Natural killer cell (primary cell): ENCODE data around the gene STARD9. TPM values are rescaled to one million over a fixed set of nuclear protein-coding genes. Genes with fewer than 3 reads are reported as not detected.

Source experiments
- ATAC-seq, 3 donors: fragments of 150-1000 bp in 2 of 3; fragments of 200-7000 bp in 1 of 3; cut with Tn5 transposase; 1 replicate in 1 of 3; 2 replicates in 2 of 3; pipeline ENCODE4 v1.10.0; 2021; ENCODE audit warnings: mild to moderate bottlenecking in 2 of 3, moderate library complexity in 2 of 3
- DNase-seq, 2 donors: peaks; one replicate each; pipeline versions ENCODE4 v3.0.0 to v3.0.0-alpha.2; 2013 to 2021; ENCODE audit warnings: mixed read lengths in 1 of 2
- H3K27ac ChIP-seq: one replicate; pipeline ENCODE4 v1.5.1; 2013; ENCODE audit warnings: mild to moderate bottlenecking, low read length
- H3K27me3 ChIP-seq: one replicate; pipeline ENCODE4 v1.6.1; 2013; ENCODE audit warnings: low read length; ENCODE audit not compliant: control insufficient read depth, insufficient read depth
- H3K36me3 ChIP-seq: one replicate; pipeline ENCODE4 v1.6.1; 2013; ENCODE audit warnings: low read length; ENCODE audit not compliant: control insufficient read depth, insufficient read depth
- H3K4me1 ChIP-seq: one replicate; pipeline ENCODE4 v1.6.1; 2013; ENCODE audit warnings: low read length; ENCODE audit not compliant: control insufficient read depth, insufficient read depth
- H3K4me3 ChIP-seq: one replicate; pipeline ENCODE4 v1.5.1; 2013; ENCODE audit warnings: low read length
- H3K9me3 ChIP-seq: one replicate; pipeline ENCODE4 v1.6.1; 2013; ENCODE audit warnings: low read length; ENCODE audit not compliant: control insufficient read depth, insufficient read depth
- H3K27ac Mint-ChIP-seq, 2 donors: one replicate each; pipeline ENCODE4 v1.8.0; 2022; ENCODE audit warnings: mild to moderate bottlenecking in 2 of 2, mixed read lengths in 2 of 2, moderate library complexity in 1 of 2
- H3K27me3 Mint-ChIP-seq, 2 donors: one replicate each; pipeline ENCODE4 v1.8.0; 2022; ENCODE audit warnings: low read depth in 2 of 2, mixed read lengths in 2 of 2
- H3K36me3 Mint-ChIP-seq: one replicate; pipeline ENCODE4 v1.8.0; 2022; ENCODE audit warnings: mixed read lengths
- H3K4me1 Mint-ChIP-seq, 2 donors: one replicate each; pipeline ENCODE4 v1.8.0; 2022; ENCODE audit warnings: mixed read lengths in 2 of 2
- H3K4me3 Mint-ChIP-seq: one replicate; pipeline ENCODE4 v1.8.0; 2022; ENCODE audit warnings: mild to moderate bottlenecking, moderate library complexity, mixed read lengths
- H3K9me3 Mint-ChIP-seq, 2 donors: one replicate each; pipeline ENCODE4 v1.8.0; 2022; ENCODE audit warnings: mixed read lengths in 2 of 2
- WGBS: methylation state at CpG from one replicate; pipeline ENCODE4 v1.1.7; 2013; ENCODE audit warnings: missing lambda C conversion rate; ENCODE audit not compliant: insufficient coverage; 5-methylcytosine and 5-hydroxymethylcytosine counted together
- intact Hi-C: fragments of 100-400 bp; cut with micrococcal nuclease; formaldehyde crosslinking; loops from one replicate; pipeline ENCODE4 v1.14.2; 2022
- total RNA-seq, 4 donors: library from RNA; stranded (reverse); fragments of 120-200 nt in 1 of 4; gene quantifications; one replicate each; pipeline versions ENCODE4 v1.2.3 to v1.2.4, GENCODE V29; 2013 to 2022
- TF ChIP-seq, protein P1 (sequence below): fragments of 200-600 bp; IDR thresholded peaks from one replicate; pipeline ENCODE4 v1.8.0; 2022; ENCODE audit warnings: antibody characterized with exemption

The STARD9 gene
- total RNA-seq, 3 donors from 2014 or later (not counting 1 experiment from before 2014, with no cell fraction given), result 20.0 to 22.5 (median 20.1) TPM

DNA sequence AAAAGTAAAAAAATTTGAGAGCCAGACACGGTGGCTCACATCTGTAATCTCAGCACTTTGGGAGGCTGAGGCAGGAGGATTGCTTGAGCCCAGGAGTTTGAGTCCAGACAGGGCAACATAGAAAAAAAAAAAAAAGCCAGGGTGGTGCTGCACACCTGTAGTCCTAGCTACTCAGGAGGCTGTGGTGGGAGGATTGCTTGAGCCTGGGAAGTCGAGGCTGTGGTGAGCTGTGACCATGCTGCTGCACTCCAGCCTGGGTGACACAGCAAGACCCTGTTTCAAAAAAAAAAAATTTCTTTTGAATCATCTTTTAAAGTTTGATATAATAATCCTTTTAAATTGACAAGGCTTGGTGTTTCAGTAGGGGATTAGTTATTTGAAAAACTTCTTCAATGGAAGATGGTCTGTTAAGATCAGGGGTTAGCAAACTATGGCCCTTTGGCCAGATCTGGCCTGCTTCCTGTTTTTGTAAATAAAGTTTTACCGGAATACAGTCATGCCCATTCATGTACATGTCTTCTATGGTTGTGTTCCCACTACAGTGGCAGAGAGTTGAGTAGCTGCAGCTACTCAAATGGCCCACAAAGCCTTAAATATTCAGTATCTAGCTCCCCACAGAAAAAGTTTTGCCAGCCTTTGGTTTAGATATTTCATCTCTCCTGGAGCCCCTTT, 132.6 kb downstream of the STARD9 start:
- no peaks in the 10 kb centered on the region for H3K36me3 Mint-ChIP-seq
- H3K36me3 ChIP-seq, result no peaks in the 10 kb centered on the region
- no peak overlapping the region for H3K27ac Mint-ChIP-seq
- ATAC-seq, result no peak
- 73% methylated on average over 3 of the region's 3 CpGs for WGBS
- peaks cover 0 to 3% of the 10 kb centered on the region in 2 donors for H3K4me1 Mint-ChIP-seq
- no peak overlapping the region for H3K4me3 ChIP-seq
- no peaks in the 10 kb centered on the region for H3K9me3 Mint-ChIP-seq
- TF ChIP-seq, protein P1, sequence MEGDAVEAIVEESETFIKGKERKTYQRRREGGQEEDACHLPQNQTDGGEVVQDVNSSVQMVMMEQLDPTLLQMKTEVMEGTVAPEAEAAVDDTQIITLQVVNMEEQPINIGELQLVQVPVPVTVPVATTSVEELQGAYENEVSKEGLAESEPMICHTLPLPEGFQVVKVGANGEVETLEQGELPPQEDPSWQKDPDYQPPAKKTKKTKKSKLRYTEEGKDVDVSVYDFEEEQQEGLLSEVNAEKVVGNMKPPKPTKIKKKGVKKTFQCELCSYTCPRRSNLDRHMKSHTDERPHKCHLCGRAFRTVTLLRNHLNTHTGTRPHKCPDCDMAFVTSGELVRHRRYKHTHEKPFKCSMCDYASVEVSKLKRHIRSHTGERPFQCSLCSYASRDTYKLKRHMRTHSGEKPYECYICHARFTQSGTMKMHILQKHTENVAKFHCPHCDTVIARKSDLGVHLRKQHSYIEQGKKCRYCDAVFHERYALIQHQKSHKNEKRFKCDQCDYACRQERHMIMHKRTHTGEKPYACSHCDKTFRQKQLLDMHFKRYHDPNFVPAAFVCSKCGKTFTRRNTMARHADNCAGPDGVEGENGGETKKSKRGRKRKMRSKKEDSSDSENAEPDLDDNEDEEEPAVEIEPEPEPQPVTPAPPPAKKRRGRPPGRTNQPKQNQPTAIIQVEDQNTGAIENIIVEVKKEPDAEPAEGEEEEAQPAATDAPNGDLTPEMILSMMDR, result no peak
- intact Hi-C loops, result no loop called here
- H3K27ac ChIP-seq, result no peak overlapping the region
- no peaks in the 10 kb centered on the region for H3K27me3 Mint-ChIP-seq
- H3K27me3 ChIP-seq, result no peaks in the 10 kb centered on the region
- DNase-seq, result no peak
- no peaks in the 10 kb centered on the region for H3K4me1 ChIP-seq
- H3K4me3 Mint-ChIP-seq, result no peak overlapping the region
- H3K9me3 ChIP-seq, result no peaks in the 10 kb centered on the region

DNA sequence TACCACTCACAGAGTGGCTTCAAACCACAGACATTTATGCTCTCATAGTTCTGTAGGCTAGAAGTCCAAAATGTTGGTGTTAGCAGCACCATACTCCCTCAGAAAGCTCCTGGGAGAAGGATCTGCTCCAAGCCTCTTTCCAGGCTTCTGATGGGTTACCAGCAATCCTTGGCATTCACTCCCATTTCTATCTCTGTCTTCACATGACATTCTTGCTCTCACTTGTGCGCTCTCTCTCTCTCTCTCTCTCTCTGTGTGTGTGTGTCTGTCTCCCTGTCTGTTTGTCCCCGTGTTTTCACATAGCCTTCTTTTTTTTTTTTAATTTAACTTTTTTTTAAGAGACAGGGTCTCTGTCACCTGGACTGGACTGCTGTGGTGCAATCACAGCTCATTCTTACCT, 135.3 kb downstream of the STARD9 start:
- Histone ChIP-seq H3K9me3 (no peaks in the 10 kb centered on the region), H3K4me1 (no peaks in the 10 kb centered on the region), H3K4me3 (no peak overlapping the region), H3K27me3 (no peaks in the 10 kb centered on the region), H3K27ac (no peak overlapping the region), H3K36me3 (no peaks in the 10 kb centered on the region)
- 100% methylated on average over 1 of the region's 2 CpGs for WGBS
- intact Hi-C loops, result no loop called here
- Mint-ChIP-seq H3K4me1 (no peaks in the 10 kb centered on the region), H3K36me3 (no peaks in the 10 kb centered on the region), H3K27me3 (no peaks in the 10 kb centered on the region), H3K27ac (no peak overlapping the region), H3K9me3 (no peaks in the 10 kb centered on the region), H3K4me3 (no peak overlapping the region)
- ATAC-seq (no peak), DNase-seq (no peak)
- TF ChIP-seq, protein P1, result no peak

DNA sequence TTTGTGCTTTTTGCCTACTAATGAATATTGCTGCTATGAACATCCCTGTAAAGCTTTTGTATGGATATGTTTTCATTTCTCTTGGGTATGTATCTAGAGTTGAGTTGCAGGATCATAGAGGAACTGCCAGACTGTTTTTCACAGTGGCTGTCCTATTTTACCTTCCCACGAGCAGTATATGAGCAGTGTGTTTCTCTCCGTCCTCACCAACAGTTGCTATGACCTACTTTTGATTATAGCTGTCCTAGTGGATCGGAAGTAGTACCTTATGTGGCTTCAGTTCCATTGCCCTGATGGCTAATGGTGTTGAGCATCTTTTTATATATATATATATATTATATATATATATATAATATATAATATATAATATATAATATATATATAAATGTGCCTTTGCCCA, 136.3 kb downstream of the STARD9 start:
- no peaks in the 10 kb centered on the region for H3K27me3 Mint-ChIP-seq
- TF ChIP-seq, protein P1, result no peak
- no peaks in the 10 kb centered on the region for H3K4me1 Mint-ChIP-seq

DNA sequence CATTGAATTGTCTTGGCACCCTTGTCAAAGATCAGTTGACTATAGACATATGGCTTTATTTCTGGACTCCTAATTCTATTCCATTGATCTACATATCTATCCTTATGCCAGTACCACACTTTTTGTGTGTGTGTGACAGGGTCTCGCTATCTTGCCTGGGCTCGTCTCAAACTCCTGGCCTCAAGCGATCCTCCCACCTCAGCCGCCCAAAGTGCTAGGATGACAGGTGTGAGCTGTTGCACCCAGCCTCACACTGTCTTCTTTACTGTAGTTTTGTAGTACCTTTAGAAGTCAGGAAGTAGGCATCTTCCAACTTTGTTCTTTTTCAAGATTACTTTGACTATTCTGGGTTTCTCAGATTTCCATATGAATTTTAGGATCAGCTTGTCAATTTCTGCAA, 137.2 kb downstream of the STARD9 start:
- ATAC-seq, result no peak
- no peak overlapping the region for H3K4me3 ChIP-seq
- 94% methylated on average over 4 of the region's 4 CpGs for WGBS

More for the DNA sequence above, 136.3 kb downstream of the STARD9 start:
- peaks cover 2% of the 10 kb centered on the region for H3K36me3 ChIP-seq
- H3K4me1 ChIP-seq, result no peaks in the 10 kb centered on the region
- no peak for DNase-seq
- no peak for ATAC-seq
- H3K27ac ChIP-seq, result no peak overlapping the region
- no peaks in the 10 kb centered on the region for H3K27me3 ChIP-seq
- H3K9me3 ChIP-seq, result no peaks in the 10 kb centered on the region
- 76% methylated on average over 2 of the region's 3 CpGs for WGBS
- Mint-ChIP-seq H3K4me3 (no peak overlapping the region), H3K9me3 (no peaks in the 10 kb centered on the region), H3K27ac (no peak overlapping the region), H3K36me3 (no peaks in the 10 kb centered on the region)
- intact Hi-C loops, result no loop called here
- H3K4me3 ChIP-seq, result no peak overlapping the region

More for the DNA sequence above, 137.2 kb downstream of the STARD9 start:
- no peaks in the 10 kb centered on the region for H3K9me3 ChIP-seq
- Mint-ChIP-seq H3K27me3 (no peaks in the 10 kb centered on the region), H3K4me1 (no peaks in the 10 kb centered on the region), H3K27ac (no peak overlapping the region), H3K36me3 (no peaks in the 10 kb centered on the region), H3K4me3 (no peak overlapping the region), H3K9me3 (no peaks in the 10 kb centered on the region)
- no peak overlapping the region for H3K27ac ChIP-seq
- intact Hi-C loops, result no loop called here
- no peaks in the 10 kb centered on the region for H3K27me3 ChIP-seq
- TF ChIP-seq, protein P1, result no peak
- H3K36me3 ChIP-seq, result peaks cover 6% of the 10 kb centered on the region
- DNase-seq, result no peak
- H3K4me1 ChIP-seq, result no peaks in the 10 kb centered on the region
